Renal pelvis (tissue), 4 donors: Measurements from ENCODE around the gene TTLL10. TPM values are rescaled to one million over a fixed set of nuclear protein-coding genes. Genes with fewer than 3 reads are reported as not detected.
"Not testable (repeated sequence)": the region's sequence is repeated elsewhere in the genome, so short reads cannot be mapped to it uniquely, and the experiment has no call there.

Source experiments
- DNase-seq: peaks from one replicate; pipeline ENCODE4 v3.0.0-alpha.2; 2013
- polyA plus RNA-seq, 3 donors: library from polyadenylated mRNA; unstranded; fragments of 120-200 nt; gene quantifications; one replicate each; pipeline ENCODE4 v1.2.1, GENCODE V29; 2013; ENCODE audit not compliant: insufficient read length in 3 of 3

Gene TTLL10
- polyA plus RNA-seq, 3 donors, result 0.94 to 1.1 (median 1.1) TPM

DNA sequence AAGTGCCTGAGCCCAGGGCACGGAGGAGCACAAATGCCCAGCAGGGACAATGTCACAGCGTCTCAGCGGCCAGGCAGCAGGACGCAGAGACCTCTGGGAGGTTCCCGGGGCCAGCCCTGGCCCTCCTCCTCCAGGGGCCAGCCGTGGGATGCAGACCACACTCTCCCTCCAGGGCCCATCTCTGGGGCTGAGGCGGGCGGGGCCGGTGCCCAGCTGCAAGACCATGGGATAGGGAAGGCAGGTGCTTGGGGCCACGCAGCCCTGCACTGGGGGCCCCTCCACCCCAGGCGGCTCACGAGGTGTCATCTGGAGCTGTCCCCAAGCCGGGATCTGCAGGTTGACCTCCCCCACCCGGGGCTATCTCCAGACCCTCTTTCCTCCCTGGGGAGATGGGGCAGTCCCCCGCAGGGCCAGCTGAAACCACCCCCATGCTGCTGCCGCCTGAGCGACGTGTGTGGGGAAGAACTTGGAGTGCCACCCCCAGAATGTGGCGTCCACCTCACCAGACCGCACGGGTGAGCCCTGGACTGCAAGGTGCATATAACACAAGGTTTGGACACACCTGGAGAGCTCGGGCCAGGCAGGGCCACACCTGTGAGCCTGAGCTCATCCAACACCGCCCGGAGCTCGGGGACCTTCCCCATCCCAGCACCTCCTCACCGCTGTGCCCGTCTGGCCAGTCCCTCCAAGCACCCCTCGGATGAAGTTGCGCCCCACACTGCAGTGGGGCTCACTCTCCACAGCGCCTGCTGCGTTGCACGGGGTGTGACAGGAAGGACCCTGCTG is 4.1 kb upstream of the TTLL10 start:
- no peak for DNase-seq

- DNase-seq, result no peak
These were observed 3.2 kb upstream of the TTLL10 start for GRCh38 chr1:1170215-1171091.

DNA sequence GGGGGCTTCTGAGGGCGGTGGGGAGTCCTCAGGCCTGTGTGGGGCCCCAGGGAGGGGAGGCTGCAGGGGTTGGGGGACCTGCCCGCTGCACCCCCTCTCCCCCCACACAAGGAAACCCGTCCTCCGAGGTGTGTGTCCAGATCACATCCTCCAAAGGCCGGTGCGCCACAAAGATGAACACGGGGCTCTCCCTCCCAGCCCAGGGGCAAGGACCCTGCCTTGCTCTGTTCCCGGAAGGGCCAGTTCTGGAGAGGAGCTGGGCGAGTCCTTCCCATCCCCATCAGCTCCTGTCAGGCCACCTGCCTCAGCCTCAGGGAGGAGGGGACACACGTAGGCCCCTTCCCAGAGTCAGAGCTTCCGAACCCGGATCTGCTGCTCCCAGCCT is 2.5 kb upstream of the TTLL10 start:
- DNase-seq, result no peak

- no peak for DNase-seq
These were observed 1.9 kb upstream of the TTLL10 start for GRCh38 chr1:1171546-1172340.

GRCh38 chr1:1173061-1173792 is 453 bp upstream of the TTLL10 start:
- DNase-seq, result no peak

GRCh38 chr1:1175221-1176062 is 1.8 kb downstream of the TTLL10 start:
- no peak for DNase-seq

DNA sequence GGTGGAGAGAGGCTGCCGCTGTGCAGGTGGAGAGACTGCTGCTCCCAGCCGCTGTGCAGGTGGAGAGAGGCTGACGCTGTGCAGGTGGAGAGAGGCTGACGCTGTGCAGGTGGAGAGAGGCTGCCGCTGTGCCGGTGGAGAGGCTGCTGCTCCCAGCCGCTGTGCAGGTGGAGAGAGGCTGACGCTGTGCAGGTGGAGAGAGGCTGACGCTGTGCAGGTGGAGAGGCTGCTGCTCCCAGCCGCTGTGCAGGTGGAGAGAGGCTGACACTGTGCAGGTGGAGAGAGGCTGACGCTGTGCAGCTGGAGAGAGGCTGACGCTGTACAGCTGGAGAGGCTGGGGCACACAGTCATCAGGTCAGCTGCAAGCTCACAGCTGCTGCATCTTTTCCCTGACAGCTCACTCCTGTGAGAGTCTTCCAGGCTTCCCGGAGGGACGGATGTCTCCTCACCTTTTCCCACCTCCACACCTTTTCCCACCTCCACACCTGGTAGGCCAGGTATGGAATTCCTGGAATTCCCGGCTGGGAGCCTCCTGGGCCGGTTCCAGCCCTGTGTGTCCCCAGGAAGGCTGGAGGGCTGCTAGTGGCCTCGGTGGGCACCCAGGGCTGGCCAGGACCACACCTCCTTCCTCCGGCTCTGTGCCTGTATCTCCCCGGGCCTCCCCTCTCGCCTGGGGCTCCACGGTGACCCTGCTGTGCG is 2.5 kb downstream of the TTLL10 start:
- not testable (repeated sequence) for DNase-seq

DNA sequence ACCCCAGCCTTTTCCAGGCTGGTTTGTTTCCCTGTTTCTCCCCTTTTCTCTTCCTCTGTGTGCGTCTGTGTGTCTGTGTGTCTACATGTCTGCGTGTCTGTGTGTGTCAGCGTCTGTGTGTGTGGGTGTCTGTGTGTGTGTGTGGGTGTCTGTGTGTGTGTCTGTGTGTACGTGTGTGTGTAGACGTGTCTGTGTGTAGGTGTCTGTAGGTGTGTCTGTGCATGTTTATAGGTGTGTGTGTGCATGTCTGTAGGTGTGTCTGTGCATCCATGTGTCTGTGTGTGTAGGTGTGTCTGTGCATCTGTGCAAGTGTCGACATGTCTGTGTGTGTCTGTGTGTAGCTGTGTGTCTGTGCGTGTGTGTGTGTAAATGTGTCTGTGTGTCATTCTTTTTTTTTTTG is 3.3 kb downstream of the TTLL10 start:
- DNase-seq, result no peak

GRCh38 chr1:1177452-1178206 is 3.9 kb downstream of the TTLL10 start:
- no peak for DNase-seq

- DNase-seq, result no peak
These were observed 5.2 kb downstream of the TTLL10 start for GRCh38 chr1:1178794-1179331.

GRCh38 chr1:1179346-1179982 is 5.8 kb downstream of the TTLL10 start:
- DNase-seq, result no peak

DNA sequence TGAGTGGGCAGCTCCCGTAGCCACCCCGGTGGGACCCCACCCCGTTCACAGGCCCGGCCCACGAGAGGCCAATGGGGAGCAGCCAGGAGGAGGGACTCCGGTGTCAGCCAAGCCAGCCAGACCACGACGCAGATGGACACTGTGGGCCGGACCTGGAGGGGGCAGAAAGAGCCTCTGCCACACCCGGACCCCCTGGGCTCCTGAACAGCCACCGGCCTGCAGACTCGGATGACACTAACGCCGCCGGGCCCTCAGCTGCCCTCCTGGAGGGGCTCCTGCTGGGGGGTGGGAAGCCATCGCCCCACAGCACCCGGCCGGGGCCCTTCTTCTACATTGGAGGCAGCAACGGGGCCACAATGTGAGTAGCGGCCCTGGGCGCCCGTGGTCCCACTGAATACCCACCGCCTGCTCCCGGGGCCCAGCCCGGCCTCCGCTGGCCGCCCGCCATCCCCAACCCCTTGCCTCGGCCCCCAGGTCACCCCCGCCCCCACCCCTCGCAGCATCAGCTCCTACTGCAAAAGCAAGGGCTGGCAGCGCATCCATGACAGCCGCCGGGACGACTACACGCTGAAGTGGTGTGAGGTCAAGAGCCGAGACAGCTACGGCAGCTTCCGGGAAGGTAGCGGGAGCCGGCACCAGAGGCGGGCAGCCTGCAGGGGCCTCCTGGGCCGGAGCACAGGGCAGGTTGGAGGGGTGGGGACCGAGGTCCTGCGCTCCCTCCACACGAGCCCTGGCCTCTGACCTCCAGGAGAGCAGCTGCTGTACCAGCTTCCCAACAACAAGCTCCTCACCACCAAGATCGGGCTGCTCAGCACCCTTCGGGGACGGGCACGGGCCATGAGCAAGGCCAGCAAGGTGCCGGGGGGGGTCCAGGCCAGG is 6.5 kb downstream of the TTLL10 start:
- DNase-seq, result no peak

GRCh38 chr1:1181129-1181937 is 7.7 kb downstream of the TTLL10 start:
- DNase-seq, result no peak

DNA sequence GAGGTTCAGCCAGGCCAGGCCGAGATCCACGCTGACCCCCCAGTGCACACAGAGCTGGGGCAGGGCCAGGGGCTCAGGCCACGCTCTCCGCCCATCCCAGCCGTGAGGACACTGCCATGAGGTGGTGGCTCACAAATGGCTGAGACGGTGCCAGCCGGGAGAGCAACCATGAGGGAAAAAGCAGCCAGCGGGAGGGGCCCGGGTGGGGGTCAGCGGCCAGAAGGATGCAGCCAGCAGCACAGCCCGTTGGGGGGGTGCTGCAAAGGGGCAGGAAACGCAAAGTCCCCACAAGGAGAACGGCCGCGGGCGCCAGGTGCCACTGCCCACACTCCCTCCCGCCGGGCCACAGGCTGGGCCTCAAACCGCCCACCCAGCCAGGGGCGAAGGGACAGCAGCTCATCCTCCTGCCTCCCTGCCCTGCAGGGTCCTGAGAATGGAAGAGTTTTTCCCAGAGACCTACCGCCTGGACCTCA is 8.3 kb downstream of the TTLL10 start:
- DNase-seq, result no peak

GRCh38 chr1:1182491-1183220 is 9.0 kb downstream of the TTLL10 start:
- no peak for DNase-seq
